Activated CD4-positive, alpha-beta T cell treated with anti-CD3 and anti-CD28 coated beads, Interleukin-2, Interleukin-6, amounts not matched to agents 100 ng/mL and 50 ng/mL, durations not matched to agents 16 hours and 8 hours (primary cell): ENCODE data around the gene CDH13.

Source experiments
- DNase-seq: peaks from one replicate; pipeline ENCODE4 v3.0.0-alpha.2; 2020

CDH13 gene

DNA sequence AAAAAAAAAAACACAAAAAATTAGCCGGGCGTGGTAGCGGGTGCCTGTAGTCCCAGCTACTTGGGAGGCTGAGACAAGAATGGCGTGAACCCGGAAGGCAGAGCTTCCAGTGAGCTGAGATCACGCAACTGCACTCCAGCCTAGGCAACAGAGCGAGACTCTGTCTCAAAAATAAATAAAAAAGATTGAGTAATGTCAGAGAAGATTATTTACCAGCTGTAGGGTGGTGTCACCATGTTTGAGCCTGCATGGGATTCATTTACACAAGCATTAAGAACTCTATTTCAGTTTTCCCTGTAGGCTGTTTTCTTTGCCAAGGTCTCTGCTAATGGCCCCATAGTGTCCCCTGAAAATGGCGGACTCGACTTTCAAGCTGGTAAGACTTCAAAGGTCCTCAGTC, 575.0 kb downstream of the CDH13 start:
- DNase-seq, result no peak

DNA sequence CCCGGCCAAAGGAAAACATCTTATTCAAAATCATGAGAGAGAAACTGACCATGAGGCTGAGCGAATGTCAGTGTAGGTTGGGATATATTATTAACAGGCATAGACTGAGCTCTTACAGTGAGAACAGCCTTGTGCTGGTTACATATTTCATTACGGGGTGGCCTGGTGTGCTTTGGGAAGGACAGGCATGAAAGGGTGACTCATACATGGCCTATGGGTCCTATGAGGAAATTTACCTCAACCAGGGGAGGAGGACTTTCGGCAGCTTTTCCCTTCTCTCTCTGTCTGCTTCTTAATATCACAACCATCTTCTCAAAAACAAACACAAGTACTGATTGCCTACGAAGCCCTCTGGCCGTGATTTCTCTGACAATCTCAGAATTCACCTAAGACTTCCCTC, 579.1 kb downstream of the CDH13 start:
- DNase-seq, result no peak

DNA sequence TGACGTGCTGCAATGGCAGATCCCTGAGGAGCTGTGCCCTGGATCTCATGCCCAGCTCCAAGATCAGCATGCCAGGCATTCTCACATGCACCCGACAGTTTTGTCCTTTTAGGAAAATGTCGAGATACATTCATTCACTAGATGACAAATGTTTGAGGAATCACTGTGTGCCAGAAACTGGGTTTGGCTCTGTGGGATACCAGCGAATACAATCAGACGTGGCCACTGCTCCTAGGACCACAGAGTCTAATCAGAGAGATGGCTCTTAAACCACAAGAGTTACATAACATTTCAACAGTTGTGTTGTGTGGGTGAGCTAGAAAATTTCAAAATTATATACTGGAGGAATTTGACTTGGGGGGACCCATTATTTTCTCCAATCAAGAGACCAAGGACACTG, 579.7 kb downstream of the CDH13 start:
- DNase-seq, result no peak

DNA sequence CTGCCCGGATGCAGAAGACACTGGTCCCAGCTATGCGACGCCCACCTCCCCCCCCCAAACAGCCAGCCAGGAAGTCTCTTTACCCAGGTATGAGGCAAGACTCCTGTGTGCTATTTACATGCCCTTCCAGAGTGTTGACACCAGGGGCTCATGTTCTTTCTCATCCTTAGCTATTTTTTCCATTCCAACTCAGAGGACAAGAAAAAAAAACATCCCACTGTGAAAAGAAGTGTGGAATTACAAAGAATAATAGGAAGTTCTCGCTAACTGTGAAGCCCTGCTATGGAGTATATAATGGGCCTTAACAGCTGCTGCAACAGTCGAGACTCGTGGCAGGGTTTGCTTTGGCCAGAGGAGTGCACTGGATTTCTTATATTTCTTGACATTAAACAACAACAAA, 584.9 kb downstream of the CDH13 start:
- DNase-seq, result no peak

DNA sequence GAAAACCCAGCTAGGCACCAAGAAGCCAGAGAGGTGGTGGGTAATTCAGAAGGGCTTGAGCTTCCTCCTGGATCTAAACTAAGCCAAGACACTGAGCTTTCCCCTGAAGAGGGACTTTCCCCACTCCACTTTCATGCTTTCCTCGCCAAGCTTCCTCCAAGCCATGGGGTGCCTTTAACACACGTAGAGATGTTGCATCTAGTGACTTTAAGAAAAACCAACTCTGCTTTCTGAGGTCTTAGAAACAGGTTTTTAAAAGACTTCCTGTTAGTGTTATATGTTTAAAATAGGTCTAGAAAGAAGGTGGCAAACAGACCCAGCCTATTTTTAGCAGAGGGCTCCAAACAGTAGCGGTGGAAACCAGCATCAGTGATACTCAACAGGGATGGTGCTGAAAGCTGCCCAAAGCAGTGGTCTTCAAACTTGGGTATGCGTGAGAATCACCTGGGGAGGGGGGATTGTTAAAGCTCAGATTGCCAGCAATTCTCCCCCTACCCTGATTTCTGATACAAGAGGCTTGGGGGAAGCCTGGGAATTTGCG, 585.6 kb downstream of the CDH13 start:
- DNase-seq, result no peak

DNA sequence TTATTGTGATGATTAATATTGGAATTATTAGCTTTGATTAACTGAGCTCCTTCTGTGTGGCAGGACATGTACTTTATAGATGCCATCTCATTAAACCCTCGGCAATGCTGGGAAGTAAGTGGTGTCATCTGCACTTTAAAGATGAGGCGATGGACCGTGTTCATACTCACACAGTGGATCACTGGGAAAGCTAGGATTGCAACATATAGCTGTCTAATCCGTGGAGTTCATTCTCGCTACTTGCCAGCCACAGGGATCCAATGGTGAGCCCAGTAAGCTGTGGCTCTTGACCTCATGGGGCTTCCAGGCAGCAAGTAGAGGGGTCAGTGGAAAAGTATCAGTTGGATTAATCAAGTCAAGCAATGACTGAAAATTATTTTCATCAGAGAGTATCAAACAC, 587.9 kb downstream of the CDH13 start:
- no peak for DNase-seq

DNA sequence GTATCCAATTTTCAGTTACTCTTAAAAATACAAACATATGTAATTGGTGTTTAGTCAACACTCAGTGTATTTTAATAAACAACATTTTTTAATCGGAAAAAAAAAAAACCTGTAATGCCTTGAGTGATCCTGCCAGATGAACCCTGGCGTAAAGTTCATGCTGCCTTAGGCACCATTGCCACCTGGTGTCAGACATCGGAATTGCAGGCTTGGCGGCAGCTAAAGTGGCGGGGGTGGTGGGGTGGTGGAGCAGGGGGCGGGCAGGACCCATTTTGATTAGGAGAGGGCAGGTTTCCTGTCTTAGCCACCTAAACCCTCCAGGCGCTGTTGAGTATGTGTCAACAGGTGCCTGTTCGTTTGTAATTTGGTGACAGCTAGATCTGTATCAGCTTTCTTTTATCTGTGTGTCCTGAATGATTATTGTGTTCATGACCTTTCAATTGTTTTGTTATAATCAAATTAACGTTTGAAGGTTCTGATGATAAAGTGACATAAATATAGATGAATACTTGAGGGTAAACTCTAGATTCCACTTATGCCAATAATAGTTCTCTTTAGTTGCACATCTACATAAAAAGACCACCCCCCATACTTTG, 588.7 kb downstream of the CDH13 start:
- peak; percentile 69 for DNase-seq

DNA sequence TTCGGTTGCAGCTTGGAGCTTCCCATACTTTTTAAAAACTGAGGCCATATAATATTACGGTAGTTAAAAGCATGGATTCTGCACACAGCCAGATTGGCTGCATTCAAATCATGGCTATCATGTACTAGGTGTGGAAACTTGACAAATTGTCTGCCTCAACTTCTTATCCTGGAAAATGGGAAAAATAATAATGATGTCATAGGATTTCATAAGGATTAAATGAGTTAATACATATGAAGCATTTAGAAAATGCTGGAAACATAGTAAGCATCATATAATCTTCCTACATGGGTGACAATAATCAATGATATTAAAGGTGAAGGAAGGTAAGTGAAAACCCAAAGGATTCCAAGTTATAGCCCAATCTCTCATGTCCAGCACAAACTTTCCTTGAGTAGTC, 592.5 kb downstream of the CDH13 start:
- DNase-seq, result no peak

DNA sequence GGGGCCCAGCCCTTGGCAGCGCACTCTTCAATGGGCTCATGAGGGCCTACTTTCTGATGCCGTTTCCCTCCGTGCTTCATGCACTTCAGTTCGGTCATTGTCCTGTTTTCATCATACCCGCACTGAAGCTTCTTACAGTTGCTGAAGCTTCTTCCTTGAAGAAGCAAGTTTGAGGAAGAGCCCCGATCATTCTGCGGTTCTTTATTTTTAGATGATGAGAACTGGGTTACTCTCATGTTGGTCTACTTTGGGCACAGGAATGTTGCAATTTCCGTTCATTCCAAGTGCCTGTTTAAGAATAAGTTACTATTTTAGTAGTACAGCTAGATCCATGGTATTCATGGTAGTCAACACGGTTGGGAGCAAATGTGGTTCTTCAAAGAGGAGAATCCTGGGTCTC, 593.3 kb downstream of the CDH13 start:
- no peak for DNase-seq

DNA sequence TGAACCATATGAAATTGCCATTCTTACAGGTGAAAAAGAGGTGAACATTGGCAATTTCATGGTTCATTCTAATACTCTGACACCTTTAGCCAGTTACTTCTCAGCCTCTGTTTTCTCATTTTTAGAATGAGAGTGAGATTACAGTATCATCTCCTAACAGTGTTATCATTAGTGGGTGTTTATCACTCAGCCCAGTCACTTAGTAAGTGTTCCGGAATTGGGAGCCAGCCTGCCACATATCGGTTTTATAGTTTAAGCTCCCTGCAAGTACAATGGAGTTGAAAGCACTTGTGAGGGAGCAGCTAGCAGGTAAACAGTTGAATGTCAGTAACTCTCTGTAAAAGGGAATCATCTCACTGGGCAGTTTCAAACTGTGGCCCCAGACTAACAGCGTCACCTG, 597.9 kb downstream of the CDH13 start:
- no peak for DNase-seq

DNA sequence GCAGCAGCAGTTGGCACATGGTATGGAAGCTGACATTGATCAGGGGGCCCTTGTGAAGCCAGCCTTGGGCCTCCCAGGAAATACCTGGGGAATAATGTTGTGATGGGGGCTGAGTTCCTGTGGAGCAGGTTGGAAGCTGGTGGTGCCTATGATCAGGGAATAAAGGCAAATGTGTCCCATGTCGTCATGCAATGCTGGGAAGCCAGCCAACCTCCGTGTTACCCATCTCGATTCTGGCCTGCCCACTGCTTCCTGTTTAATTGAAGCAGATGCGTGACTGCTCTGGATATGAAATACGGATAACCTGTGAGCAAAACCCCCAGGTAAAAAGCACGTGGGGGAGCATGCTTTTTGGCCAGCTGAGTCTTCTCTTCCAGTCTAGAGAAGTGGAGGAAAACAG, 600.6 kb downstream of the CDH13 start:
- DNase-seq, result no peak

DNA sequence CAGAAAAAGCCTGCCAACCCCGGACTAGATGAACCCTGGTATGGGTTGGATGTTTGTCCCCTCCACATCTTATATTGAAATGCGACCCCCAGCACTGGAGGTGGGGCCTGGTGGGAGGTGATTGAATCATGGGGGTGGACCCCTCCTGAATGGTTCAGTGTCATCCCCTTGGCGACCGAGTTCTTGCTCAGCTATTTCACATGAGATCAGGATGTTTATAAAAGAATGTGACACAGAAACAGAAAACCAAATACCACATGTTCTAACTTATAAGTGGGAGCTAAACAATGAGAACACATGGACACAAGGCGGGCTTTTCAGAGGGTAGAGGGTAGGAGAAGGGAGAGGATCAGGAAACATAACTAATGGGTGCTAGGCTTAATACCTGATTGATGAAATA, 605.0 kb downstream of the CDH13 start:
- DNase-seq, result no peak

DNA sequence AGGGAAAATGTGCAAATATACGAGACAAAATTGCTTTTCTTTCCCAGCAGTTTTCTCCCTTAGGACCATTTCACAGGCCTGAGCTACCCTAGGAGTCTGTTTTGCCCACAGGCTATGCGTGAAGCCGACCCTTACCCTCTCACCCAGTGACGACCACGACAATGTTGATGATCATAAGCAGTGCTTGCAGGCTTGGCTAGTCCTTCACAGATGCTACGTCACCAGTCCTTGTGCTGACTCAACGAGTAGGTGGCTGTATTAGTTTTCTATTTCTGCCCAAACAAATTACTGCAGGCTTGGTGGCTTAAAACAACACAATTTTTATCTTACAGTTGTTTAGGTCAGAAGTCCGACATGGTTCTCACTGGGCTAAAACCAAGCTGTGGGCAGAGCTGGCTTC, 606.4 kb downstream of the CDH13 start:
- no peak for DNase-seq

DNA sequence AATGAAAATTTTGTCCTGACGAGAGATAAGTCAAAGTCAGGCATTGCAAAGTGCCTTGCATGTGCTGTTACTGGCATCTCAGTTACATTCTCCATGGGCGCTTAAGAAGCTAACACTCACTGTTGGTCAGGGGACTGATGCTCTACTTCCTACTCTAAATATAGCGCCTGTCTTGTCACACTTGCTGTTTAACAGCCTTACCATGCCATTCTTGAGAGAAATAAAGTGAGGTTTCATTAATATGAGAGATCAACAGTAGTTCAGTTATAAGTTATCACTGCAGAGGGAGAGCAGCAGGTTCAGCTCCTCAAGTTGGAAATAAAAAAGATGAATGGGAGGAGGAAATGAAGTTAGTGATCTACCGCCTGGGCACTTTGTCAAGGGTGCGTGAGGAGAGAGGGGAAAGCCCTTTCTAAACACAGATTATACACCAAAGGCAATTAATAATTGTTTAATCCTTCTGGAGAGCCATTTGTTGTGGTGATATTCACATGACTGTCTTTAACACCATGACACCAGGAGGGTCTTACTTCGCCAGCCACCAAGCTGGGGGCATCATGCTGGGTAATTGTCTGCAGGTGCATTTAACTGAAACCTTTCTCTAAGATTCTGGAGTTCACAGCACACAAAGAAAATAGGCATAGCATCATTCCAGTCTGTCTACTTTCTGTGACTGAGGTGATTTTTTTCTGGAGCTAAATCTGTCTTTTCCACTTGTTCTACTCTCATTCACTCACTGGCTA, 612.4 kb downstream of the CDH13 start:
- DNase-seq, result no peak

DNA sequence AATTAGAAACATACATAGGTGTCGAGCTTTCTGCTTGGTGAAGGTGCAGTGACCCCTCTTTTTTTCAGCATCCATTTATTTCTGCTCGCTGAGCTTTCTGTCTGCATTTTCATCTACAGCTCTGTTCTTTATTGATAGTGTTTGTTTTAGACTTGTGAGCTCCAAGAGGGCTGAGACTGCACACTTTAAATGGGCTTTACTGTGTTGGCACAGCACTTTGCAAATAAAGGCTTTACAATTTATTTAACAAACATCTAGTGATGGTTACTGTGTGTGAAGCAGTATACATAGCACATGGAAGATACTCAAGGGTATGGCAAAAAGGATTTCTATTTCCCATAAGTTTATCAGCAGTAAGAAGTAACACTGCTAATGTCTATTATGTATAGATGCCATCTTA, 617.3 kb downstream of the CDH13 start:
- no peak for DNase-seq

DNA sequence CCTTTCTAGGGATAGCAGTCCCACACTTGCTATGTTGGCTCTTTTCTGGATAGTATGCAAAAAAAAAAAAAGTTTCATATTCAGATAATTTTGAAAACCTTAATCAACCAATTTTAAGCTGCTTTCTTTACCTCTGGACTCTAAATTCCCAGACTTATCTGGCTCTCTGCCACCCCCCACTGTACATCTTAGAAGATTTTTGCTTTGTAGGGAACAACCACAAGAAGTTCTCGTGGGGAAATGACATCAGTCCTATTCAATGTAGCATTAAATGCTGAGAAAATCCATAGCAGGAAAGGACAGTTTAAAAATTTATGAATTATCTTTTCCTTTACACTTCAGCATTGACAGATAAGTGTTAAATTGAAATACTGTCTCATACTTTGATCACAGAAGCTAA, 618.3 kb downstream of the CDH13 start:
- DNase-seq, result no peak

DNA sequence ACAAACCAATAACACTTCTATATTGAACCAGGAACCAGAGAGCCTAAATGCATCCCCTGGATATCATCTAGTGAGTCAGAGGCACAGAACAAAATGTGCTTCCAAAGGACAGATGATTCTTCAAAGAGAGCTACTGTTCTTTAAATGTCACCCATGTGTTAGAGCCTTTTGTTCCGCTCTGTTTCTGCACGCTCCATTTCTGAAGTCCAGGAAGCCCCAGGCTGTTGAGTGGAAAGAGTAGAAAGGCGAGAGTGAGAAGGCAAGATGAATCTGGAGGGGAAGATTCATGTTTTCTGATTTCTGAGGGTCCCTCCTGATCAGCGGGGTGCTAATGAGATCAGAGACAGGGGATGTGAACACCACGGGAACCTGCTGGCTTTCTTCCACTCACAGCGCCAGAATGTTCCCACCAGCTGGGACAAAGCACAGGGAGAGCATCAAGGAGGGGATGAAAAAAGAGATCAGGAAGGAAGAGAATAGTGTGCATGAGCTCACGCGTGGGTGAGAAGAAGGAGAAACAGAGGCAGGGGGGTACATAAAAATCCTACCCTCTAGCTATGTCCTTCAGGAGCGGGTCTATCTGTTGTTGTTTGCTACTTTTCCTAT, 621.1 kb downstream of the CDH13 start:
- no peak for DNase-seq

DNA sequence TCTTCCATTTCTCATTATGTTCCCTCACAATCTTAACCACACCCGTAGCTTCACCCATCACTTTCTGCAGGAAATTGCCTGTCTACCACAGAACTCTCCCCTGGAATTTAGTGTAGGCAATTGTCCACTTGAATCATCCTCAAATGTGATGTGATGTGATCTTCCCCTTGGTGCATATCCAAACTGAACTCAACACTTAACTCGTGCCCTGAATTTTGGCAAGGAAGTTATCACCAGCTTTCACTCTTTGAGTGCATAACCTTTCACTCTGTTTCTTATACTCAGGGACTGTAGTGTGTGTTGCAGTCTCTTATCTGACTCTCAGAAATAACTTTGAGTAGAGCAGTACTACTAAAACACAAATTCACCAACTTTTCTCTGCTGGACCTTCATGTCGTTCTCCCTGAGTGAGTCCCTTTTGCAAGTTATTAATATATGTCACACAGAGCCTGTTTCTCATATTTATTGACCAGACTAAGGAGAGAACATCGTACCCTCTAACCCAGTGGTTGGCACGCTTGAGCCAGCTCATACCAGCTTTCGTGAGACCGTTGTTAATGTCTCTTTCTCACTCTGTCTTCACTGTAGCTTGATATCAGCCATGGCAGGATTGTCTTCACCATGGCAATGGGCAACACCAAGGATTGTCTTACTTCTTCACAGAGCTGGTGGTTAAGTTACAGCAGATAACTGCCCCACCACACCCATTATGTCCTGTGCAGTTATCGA, 622.1 kb downstream of the CDH13 start:
- DNase-seq, result no peak

DNA sequence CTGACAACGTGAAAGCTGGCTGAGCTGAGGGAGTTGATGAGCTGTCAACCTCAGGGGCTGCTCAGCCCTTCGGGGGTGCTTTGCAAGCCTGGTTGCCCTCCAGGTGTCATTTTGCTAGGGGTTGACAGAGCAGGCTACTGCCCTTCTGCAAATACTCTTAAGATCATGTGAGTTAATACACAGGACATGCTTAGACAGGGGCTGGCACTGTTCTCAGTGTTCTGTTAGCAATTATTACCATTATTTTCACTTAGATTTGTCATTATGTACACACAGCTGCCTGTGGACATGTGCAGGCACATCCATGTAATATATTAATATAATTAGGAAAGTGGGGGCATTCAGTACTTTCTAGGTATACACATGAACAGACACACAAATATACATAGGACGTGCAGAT, 626.8 kb downstream of the CDH13 start:
- DNase-seq, result no peak

DNA sequence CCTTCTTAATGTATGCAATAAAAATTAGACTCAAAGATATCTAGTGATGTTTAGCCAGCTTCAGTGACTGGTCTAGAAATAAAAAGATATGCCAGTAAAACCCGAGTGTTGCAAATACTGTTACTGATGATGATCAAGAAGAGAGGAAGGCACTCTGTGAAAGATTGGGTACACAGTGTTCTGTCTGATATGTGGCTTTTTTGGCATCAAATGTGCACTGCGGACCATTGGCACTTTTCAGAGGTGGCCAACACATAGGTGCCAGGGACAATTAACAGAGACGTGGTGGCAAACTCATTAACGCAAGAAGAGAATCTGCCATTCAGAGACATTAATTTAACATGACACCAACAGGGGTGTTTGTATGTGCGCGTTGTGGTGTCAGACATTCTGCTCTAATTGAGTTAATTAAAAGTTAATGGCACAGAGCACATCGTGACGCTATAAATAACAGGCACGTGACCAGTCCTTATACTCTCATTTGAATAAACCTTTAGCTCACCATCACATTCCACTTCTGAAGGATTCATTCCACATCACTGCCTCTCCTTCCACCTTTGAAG, 631.7 kb downstream of the CDH13 start:
- DNase-seq, result no peak

DNA sequence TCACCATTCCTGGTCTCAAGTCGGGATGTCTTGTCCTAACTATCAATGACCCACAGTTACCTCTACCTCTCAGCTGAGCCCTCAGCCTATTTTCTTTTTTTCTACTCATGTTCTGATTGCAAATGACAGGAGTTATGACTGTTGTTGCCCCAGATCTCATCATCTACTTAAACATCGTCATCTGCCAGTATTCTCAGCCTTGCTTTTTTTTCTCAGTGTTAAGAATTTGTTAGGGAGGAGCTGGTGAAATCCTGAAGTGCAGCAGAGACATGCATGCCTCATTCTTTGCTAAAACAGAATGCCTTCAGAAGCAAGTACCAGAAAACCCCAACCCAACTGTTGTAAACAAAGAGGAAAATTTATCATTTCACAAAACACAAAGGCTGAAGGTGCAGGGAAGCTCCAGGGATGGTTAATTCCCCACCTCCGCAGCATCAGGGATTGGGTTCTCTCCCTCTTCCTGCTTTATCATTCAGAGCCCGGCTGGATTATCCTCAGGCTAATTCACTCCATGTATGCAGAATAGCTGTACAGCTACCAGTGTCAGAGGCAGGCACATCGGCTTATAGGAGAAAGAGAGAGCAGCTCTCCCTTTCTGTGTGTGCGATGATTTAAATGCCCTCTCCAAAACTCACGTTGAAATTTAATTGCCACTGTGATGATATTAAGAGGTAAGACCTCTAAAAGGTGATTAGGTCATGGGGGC, 640.2 kb downstream of the CDH13 start:
- no peak for DNase-seq

DNA sequence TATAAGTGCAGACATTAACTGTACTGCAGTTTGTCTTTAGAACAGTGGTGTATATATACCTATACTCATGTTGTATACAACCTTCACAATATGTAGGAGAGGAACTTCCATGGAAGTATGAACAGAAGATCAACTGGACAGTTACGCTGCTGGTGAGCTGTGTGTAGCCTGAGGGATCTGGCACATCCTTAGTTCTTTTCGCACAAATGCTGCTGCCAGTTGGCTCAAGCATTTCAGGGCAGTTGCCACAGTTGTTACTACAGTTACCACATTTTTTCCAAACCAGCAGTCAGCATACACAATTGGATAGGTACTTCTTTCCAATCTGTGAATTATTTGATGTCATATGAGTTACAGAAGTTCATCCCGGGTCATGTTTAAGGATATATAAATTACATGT, 641.4 kb downstream of the CDH13 start:
- DNase-seq, result no peak

DNA sequence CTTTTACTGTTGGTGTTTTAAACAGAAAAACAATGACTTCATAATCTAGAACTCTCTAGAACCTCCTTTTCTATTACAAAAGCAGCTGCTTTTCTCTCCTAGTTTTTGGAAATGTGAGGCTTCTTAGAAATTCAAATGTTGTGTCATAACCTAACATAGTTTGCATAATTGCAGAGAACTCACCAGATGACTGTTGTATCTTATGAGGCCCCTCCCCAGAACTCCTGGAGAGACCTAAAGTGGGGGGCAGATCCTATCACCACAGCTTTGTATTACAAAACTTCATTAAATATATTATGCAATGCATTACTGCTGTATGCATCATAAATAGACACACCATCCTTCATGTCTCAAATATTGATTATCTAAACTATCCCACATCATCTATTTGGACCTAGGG, 642.3 kb downstream of the CDH13 start:
- no peak for DNase-seq
